VCaP (cell line): ENCODE results near the gene TFDP1.

Experiments used
- H3K27ac ChIP-seq: fragments of 450-650 bp; 2 replicates; pipeline ENCODE4 v1.5.1; 2017
- TF ChIP-seq, protein P1 (sequence below): fragments of 450-650 bp; conservative IDR thresholded peaks from 2 replicates; pipeline ENCODE4 v1.5.1; 2017; ENCODE audit warnings: mild to moderate bottlenecking, moderate library complexity

The TFDP1 gene, protein sequence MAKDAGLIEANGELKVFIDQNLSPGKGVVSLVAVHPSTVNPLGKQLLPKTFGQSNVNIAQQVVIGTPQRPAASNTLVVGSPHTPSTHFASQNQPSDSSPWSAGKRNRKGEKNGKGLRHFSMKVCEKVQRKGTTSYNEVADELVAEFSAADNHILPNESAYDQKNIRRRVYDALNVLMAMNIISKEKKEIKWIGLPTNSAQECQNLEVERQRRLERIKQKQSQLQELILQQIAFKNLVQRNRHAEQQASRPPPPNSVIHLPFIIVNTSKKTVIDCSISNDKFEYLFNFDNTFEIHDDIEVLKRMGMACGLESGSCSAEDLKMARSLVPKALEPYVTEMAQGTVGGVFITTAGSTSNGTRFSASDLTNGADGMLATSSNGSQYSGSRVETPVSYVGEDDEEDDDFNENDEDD

DNA sequence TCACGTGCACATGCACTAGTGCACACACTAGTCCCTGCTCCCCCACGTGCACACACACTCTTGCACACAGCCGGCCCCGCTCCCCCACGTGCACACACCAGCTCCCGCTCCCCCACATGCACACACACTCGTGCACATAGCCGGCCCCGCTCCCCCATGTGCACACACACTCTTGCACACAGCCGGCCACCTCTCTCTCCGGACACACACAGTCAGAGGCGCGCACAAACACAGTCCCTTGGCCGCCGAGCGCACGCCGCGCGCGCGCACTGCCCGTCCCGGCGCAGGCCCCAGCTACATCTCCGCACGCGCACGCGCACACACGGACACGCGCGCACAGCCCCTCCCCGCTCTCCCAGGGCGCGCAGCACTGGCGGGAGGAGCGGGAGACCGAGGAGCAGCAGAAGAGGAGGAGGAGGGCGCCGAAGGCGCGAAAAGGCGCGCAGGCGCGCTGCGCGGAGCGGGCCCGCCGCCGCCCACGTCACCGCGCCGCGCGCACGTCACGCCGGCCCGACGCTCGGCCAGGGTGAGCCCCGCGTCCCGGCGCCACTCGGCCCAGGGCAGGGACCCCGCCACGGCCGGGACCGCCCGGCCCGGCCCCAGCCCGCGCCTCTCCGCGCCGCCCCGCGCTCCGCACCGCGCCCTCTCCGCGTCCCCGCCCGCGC lies at the start of gene TFDP1:
TSS of gene TFDP1 (plus strand) at position 549 of the 665 bp plus-strand sequence. CDS start 1,085 bp downstream, outside the sequence.
- TF ChIP-seq, protein P1, sequence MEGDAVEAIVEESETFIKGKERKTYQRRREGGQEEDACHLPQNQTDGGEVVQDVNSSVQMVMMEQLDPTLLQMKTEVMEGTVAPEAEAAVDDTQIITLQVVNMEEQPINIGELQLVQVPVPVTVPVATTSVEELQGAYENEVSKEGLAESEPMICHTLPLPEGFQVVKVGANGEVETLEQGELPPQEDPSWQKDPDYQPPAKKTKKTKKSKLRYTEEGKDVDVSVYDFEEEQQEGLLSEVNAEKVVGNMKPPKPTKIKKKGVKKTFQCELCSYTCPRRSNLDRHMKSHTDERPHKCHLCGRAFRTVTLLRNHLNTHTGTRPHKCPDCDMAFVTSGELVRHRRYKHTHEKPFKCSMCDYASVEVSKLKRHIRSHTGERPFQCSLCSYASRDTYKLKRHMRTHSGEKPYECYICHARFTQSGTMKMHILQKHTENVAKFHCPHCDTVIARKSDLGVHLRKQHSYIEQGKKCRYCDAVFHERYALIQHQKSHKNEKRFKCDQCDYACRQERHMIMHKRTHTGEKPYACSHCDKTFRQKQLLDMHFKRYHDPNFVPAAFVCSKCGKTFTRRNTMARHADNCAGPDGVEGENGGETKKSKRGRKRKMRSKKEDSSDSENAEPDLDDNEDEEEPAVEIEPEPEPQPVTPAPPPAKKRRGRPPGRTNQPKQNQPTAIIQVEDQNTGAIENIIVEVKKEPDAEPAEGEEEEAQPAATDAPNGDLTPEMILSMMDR, result no peak
- peak within 1 kb of the TSS; percentile 38 for H3K27ac ChIP-seq

DNA sequence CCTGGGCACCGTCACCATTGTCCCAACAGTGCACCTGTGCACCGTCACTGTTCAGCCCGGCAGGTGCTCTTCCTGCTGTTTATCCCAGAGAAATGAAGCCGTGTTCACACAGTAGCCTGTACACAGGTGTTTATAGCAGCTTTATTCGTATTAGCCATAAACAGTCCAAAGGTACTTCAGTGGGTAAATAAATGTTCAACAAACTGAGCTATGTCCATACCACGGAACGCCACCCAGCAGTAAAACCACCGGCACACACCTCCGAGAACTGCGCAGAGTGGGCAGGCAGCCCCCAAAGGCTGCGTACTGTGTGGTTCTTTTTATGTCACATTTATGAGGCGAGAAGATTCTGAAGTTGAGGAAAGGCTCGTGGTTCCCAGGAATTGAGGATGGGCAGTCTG lies 49.2 kb upstream of the TFDP1 start:
- TF ChIP-seq, protein P1, result no peak
- no peak overlapping the region for H3K27ac ChIP-seq

DNA sequence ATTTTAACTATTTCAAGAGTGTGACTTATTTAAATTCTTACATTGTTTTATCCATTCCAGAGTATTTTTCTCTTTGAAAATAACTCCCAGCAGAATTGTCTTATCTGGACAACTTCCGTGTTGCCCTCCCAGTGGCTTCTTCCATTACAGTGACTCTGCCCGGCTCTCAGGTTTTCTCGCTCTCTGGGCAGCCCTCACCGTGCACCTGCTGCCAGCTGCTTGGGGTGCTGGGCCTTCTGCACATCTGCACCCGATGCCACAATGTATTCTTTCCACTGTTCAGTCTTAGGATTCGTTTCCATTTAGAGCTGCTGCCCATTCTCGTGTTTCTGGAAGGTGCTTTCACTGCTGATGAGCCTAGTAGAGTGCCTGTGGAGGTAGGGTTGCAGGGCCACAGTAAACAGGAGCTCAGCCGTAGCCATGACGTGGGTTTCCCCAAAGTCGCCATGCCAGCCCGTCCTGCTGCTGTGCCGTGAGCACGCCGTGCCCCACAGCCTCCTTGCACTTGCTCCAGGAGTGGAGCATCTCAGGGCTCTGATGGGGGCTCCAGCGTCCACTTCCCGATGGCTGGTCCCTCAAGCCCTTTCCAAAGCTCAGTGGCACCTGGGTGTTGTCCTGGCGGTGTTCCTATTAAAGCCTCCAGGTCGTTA lies 48.0 kb upstream of the TFDP1 start:
- TF ChIP-seq, protein P1, result no peak
- no peak overlapping the region for H3K27ac ChIP-seq

DNA sequence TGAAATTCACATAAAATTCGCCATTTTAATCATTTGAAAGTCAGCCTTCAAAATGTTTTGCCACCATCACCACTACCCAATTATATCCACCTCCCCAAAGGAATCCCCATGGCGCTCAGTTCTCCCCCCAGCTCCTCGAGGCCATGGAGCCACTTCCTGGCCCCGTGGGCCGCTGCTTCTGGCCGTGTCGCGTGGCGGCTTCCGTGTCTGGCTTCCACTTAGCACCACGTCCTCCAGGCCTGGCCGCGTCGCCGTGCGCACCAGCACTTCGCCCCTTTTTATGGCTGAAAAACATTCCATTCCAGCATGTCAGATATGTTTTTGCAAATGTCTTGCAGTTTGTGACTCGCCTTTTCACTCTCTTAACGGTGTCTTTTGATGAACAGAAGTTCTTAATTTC lies 47.3 kb upstream of the TFDP1 start:
- TF ChIP-seq, protein P1, result no peak
- no peak overlapping the region for H3K27ac ChIP-seq

DNA sequence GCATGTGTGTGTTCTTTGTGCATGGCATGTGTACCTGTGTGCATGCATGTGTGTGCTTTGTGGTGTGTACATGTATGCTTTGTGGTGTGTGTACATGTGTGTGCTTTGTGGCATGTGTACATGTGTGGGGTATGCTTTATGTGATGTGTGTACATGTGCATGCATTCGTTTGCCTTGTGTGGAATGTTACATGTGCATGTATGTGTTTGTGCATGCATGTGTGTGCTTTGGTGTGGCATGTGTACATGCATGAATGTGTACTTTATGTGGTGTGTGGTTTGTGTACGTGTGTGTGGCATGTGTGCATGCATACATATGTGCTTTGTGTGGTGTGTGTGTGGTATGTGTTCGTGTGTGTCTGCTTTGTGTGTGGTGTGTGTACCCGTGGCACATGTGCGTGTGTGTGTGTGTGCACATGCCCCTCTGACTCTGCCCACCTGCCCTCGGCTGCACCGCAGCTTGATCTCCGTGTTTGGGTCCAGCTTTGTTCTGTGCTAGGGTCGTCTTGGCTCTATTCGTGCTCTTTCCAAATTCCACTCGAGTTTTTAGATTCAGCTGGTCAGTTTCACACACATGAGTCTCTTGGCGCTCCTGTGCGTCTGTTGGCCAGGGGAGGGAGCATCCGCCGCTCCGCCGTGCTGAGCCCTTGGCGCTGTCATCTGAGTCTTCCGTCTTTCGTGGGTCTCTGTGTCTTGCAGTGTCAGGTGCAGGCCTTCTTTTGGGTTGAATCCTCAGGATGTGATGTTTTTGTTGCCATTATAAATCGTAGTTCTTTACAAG lies 46.5 kb upstream of the TFDP1 start:
- TF ChIP-seq, protein P1, result no peak

DNA sequence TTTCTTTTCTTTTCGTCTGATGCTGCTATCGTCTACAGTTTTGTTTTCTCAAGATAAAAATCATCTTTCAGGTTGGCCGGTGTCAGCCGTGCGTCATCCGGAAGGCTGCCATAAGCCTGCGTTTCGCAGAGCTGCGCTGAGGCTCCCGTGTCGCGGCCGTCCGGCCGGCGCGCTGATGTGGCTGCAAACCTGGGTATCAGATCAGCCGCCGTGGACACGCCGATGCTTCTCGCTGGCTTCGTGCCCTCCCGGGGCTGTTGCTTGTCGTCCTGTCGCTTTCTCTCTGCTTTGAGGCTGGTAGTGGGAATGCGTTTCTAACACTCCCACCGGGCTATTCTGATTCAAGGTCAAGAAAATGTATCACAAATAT lies 45.9 kb upstream of the TFDP1 start:
- H3K27ac ChIP-seq, result no peak overlapping the region
- TF ChIP-seq, protein P1, result no peak

More for the DNA sequence above, 46.5 kb upstream of the TFDP1 start:
- H3K27ac ChIP-seq, result no peak overlapping the region
